Measurements from ENCODE around the gene DHRS7C.

Gene DHRS7C

DNA sequence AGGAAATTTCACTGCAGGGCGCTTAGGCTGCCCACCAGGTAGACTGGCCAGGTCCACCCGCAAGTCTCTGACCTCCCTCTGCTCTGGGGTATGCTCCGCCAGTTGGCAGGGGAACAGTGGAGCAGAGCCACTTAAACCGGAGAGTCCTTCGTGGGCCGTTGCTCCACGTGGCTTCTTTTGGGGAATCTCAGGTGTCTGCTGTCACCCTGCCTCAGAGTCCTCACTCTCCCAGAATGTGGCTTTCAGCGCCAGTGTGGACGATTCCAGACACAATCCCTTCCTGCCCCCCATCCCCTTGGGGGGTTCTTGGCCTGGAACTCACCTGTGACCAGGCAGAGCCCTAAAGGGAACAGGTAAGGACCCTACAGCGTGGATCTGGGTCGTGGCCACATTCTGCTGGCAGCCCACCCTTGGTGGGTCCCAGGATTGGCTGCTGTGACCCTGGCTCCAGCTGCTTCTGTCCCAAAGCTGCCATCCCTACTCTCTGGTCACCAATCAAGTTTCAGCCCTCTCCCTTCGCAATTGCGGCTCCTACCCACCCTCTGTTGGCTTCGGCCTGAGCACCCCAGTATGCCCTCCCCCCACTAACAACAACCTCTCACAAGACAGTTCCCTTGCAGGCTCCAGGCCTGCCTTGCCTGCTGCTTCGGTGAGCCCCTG lies 22.2 kb downstream of the DHRS7C start:
- Histone ChIP-seq H3K9me3 (ENCODE audit: control insufficient read depth, low read length) (no peaks in the 10 kb centered on the region), H3K4me3 (ENCODE audit: insufficient read depth, low read depth, low read length) (no peak overlapping the region), H3K36me3 (ENCODE audit: control insufficient read depth, insufficient read depth, low read length) (no peaks in the 10 kb centered on the region), H3K27me3 (ENCODE audit: control insufficient read depth, insufficient read depth, low read length, poor library complexity, severe bottlenecking) (no peaks in the 10 kb centered on the region), H3K4me1 (ENCODE audit: control insufficient read depth, insufficient read depth, low read length) (no peaks in the 10 kb centered on the region), H3K27ac (ENCODE audit: insufficient read depth, low read depth, low read length, poor library complexity, severe bottlenecking) (no peak overlapping the region)
- 88 to 92% methylated on average over 15 of the region's 15 CpGs for WGBS, 2 experiments

DNA sequence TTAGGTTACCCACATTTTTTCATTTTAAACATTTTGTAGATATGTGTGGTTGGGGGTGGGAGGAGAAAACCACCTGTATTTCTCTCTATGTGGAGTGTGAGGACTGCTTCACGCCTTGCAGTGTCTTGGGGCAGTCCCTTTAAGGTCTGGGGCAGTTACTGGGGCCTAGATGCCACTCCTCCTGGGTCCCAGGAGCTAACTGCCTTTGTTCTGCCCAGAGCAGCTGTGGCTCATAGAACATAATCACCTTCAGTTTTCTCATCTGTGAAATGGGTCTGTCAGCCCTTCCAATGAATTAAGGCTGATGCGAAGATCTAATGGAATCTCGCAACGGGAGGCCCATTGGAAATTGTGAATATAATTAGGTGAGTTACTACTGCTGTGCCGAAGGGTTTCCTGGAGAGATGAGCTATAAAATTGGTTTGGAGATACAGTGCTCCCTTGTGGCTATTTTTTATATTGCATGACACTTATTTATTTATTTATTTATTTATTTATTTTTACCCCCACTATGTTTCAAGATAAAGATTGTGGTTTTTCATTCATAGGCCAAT lies 22.9 kb downstream of the DHRS7C start:
- 49 to 55% methylated on average over 5 of the region's 5 CpGs for WGBS, 2 experiments
- Histone ChIP-seq H3K4me1 (ENCODE audit: control insufficient read depth, insufficient read depth, low read length) (no peaks in the 10 kb centered on the region), H3K27me3 (ENCODE audit: control insufficient read depth, insufficient read depth, low read length, poor library complexity, severe bottlenecking) (no peaks in the 10 kb centered on the region), H3K4me3 (ENCODE audit: insufficient read depth, low read depth, low read length) (no peak overlapping the region), H3K36me3 (ENCODE audit: control insufficient read depth, insufficient read depth, low read length) (no peaks in the 10 kb centered on the region), H3K27ac (ENCODE audit: insufficient read depth, low read depth, low read length, poor library complexity, severe bottlenecking) (no peak overlapping the region), H3K9me3 (ENCODE audit: control insufficient read depth, low read length) (no peaks in the 10 kb centered on the region)

DNA sequence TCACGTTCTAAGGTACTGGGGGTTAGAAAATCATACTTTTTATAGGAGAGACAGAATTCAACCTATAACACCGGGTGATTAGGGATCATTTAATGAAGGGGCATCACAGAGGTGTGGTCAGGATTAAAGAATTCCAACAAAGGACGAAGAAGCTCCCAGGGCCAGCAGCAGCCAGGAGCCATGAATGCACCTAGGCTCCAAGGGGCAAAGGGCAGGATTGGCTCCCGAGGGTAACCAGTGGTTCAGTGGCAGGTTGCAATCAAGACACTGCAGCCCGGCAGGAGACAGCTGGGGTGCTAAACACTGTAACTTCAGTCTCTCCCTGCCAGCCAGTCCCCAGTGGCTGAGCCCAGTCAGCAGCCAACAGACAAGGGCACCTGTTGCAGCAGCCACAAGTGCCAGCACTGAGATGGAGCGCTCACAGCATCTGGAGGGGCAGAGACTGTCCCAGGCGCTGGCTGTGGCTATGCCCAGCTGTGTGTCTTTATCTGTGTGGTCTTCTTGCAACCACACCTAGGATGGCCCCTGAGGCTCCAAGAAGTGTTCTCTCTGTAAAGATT lies 23.9 kb downstream of the DHRS7C start:
- WGBS, 2 experiments, result 93 to 94% methylated on average over 7 of the region's 7 CpGs
- H3K36me3 ChIP-seq (ENCODE audit: control insufficient read depth, insufficient read depth, low read length), result no peaks in the 10 kb centered on the region
- H3K9me3 ChIP-seq (ENCODE audit: control insufficient read depth, low read length), result no peaks in the 10 kb centered on the region
- H3K27me3 ChIP-seq (ENCODE audit: control insufficient read depth, insufficient read depth, low read length, poor library complexity, severe bottlenecking), result no peaks in the 10 kb centered on the region
- no peaks in the 10 kb centered on the region for H3K4me1 ChIP-seq (ENCODE audit: control insufficient read depth, insufficient read depth, low read length)
- H3K27ac ChIP-seq (ENCODE audit: insufficient read depth, low read depth, low read length, poor library complexity, severe bottlenecking), result no peak overlapping the region
- H3K4me3 ChIP-seq (ENCODE audit: insufficient read depth, low read depth, low read length), result no peak overlapping the region

DNA sequence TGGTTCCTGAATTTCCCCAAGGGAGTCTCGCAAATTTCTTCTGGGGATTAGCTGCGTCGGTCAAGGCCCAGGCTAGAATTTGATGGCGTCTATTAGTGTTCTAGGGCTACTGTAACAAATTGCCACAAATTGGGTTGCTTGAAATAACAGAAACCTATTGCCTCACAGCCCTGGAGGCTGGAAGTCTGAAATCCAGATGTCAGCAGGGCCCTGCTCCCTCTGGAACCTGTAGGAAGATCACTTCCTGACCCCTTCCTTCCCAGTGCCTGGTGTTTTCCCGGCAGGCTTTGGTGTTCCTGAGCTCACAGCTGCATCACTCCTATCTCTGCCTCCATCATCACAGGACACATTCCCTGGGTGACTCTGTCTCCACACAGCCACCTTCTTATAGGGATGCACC lies 24.4 kb downstream of the DHRS7C start:
- 84 to 86% methylated on average over 5 of the region's 5 CpGs for WGBS, 2 experiments
- no peaks in the 10 kb centered on the region for H3K27me3 ChIP-seq (ENCODE audit: control insufficient read depth, insufficient read depth, low read length, poor library complexity, severe bottlenecking)
- H3K9me3 ChIP-seq (ENCODE audit: control insufficient read depth, low read length), result no peaks in the 10 kb centered on the region
- H3K4me1 ChIP-seq (ENCODE audit: control insufficient read depth, insufficient read depth, low read length), result no peaks in the 10 kb centered on the region
- no peak overlapping the region for H3K4me3 ChIP-seq (ENCODE audit: insufficient read depth, low read depth, low read length)
- H3K36me3 ChIP-seq (ENCODE audit: control insufficient read depth, insufficient read depth, low read length), result no peaks in the 10 kb centered on the region
- H3K27ac ChIP-seq (ENCODE audit: insufficient read depth, low read depth, low read length, poor library complexity, severe bottlenecking), result no peak overlapping the region

DNA sequence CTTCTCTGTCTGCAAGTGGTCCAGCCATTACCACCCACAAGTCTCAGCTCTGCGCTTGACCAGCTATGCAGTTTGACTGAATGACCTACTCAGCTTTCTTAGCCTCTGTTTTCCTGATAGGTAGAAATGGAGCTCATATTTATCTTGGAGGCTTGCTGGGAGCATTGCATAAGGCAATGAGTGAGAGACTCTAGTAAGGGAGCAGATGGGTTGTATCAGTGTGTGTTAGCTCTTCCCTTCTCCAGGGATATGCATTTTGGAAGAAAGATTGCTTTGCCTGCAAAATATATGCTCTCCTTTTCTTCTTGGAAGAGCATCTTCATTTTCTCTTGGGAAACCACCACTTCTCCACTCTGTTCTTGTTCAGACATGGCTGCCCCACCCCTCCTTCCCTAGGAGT lies 26.1 kb downstream of the DHRS7C start:
- H3K9me3 ChIP-seq (ENCODE audit: control insufficient read depth, low read length), result no peaks in the 10 kb centered on the region
- H3K4me1 ChIP-seq (ENCODE audit: control insufficient read depth, insufficient read depth, low read length), result no peaks in the 10 kb centered on the region
- no peaks in the 10 kb centered on the region for H3K36me3 ChIP-seq (ENCODE audit: control insufficient read depth, insufficient read depth, low read length)
- WGBS, 2 experiments, result 90 to 92% methylated on average over 1 of the region's 1 CpG
- H3K4me3 ChIP-seq (ENCODE audit: insufficient read depth, low read depth, low read length), result no peak overlapping the region
- H3K27me3 ChIP-seq (ENCODE audit: control insufficient read depth, insufficient read depth, low read length, poor library complexity, severe bottlenecking), result no peaks in the 10 kb centered on the region
- H3K27ac ChIP-seq (ENCODE audit: insufficient read depth, low read depth, low read length, poor library complexity, severe bottlenecking), result no peak overlapping the region

DNA sequence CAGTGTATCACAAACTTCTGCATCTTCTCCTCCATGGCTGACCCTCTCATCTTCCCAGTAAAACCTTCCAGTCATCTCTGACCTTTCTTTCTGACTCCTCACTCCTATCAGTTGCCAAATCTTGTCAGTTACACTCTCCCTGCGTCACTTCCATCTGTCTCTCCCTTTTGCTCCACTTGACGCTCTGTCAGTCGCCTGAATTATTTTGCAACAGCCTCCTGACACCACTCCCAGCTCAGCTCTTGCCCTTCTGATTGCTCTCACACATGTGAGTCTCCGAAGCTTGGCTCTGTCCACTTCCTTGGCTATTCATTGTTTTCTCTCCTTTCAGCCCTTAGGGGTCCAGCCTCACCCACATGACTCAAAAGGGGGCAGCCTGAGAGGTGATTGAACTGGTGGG lies 27.7 kb downstream of the DHRS7C start:
- Histone ChIP-seq H3K4me1 (ENCODE audit: control insufficient read depth, insufficient read depth, low read length) (no peaks in the 10 kb centered on the region), H3K36me3 (ENCODE audit: control insufficient read depth, insufficient read depth, low read length) (no peaks in the 10 kb centered on the region), H3K27ac (ENCODE audit: insufficient read depth, low read depth, low read length, poor library complexity, severe bottlenecking) (no peak overlapping the region), H3K9me3 (ENCODE audit: control insufficient read depth, low read length) (no peaks in the 10 kb centered on the region), H3K27me3 (ENCODE audit: control insufficient read depth, insufficient read depth, low read length, poor library complexity, severe bottlenecking) (no peaks in the 10 kb centered on the region), H3K4me3 (ENCODE audit: insufficient read depth, low read depth, low read length) (no peak overlapping the region)
- WGBS, 2 experiments, result 70 to 81% methylated on average over 4 of the region's 4 CpGs

DNA sequence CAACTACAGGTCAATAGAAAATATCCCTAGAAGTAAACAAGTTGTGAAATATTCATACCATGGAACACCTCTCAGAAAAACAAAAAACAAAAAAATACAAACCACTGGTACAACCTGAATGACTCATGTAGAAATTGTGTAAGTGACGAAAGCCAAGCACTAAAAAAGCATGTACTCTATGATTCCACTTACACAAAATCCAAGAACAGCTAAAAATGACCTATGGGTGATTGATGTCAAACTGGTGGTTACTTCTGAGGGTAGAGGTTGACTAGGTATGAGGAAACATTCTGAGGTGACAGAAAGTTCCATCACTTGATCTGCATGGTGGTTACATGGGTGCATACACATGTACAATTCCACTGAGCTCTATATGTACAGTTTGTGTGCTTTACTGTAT lies 31.1 kb downstream of the DHRS7C start:
- no peaks in the 10 kb centered on the region for H3K4me1 ChIP-seq (ENCODE audit: control insufficient read depth, insufficient read depth, low read length)
- H3K36me3 ChIP-seq (ENCODE audit: control insufficient read depth, insufficient read depth, low read length), result no peaks in the 10 kb centered on the region
- no peaks in the 10 kb centered on the region for H3K9me3 ChIP-seq (ENCODE audit: control insufficient read depth, low read length)
- no peaks in the 10 kb centered on the region for H3K27me3 ChIP-seq (ENCODE audit: control insufficient read depth, insufficient read depth, low read length, poor library complexity, severe bottlenecking)
- no peak overlapping the region for H3K4me3 ChIP-seq (ENCODE audit: insufficient read depth, low read depth, low read length)
- WGBS, 2 experiments, result 100% methylated on average over 1 of the region's 1 CpG; no CpG with 5 or more reads in 1 of the 2 experiments
- H3K27ac ChIP-seq (ENCODE audit: insufficient read depth, low read depth, low read length, poor library complexity, severe bottlenecking), result no peak overlapping the region

DNA sequence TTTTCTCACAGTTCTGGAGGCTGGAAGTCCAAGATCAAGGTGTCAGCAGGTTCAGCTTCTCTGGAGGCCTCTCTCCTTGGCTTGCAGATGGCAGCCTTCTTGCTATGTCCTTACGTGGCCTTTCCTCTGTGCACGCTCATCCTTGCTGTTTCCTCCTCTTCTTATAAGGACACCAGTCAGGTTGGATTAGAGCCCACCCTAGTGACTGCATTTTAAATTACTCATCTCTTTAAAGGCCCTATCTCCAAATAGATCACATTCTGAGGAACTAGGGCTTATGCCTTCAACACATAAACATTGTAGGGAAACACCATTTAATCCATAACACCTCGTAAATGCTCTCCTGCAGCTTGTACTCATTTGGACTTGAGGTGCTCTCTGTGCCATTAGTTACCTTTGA lies 36.3 kb downstream of the DHRS7C start:
- no peak overlapping the region for H3K27ac ChIP-seq (ENCODE audit: insufficient read depth, low read depth, low read length, poor library complexity, severe bottlenecking)
- WGBS, 2 experiments, result 81 to 86% methylated on average over 3 of the region's 3 CpGs
- no peaks in the 10 kb centered on the region for H3K27me3 ChIP-seq (ENCODE audit: control insufficient read depth, insufficient read depth, low read length, poor library complexity, severe bottlenecking)
- no peaks in the 10 kb centered on the region for H3K9me3 ChIP-seq (ENCODE audit: control insufficient read depth, low read length)
- H3K36me3 ChIP-seq (ENCODE audit: control insufficient read depth, insufficient read depth, low read length), result no peaks in the 10 kb centered on the region
- no peak overlapping the region for H3K4me3 ChIP-seq (ENCODE audit: insufficient read depth, low read depth, low read length)
- H3K4me1 ChIP-seq (ENCODE audit: control insufficient read depth, insufficient read depth, low read length), result no peaks in the 10 kb centered on the region

DNA sequence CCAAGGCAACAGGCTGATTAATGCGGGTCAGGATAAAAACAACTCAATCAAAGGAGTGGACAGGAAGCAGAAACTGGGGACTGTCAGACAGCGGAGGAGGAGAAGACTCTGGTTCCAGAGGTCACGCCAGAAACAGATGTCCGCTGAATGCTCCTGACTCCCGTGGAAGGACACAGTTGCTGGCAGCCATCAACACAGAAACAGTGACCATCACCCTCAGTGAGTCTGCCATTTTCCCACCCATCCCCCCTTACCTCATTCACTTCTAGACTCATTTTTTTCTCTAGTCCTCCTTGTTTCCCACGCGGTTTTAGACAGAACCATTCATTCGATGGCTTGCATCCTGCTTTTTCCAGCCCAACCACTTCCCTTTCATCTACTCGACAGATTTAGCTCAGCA lies 40.9 kb downstream of the DHRS7C start:
- H3K27me3 ChIP-seq (ENCODE audit: control insufficient read depth, insufficient read depth, low read length, poor library complexity, severe bottlenecking), result no peaks in the 10 kb centered on the region
- no peak overlapping the region for H3K4me3 ChIP-seq (ENCODE audit: insufficient read depth, low read depth, low read length)
- H3K27ac ChIP-seq (ENCODE audit: insufficient read depth, low read depth, low read length, poor library complexity, severe bottlenecking), result no peak overlapping the region
- no peaks in the 10 kb centered on the region for H3K9me3 ChIP-seq (ENCODE audit: control insufficient read depth, low read length)
- H3K36me3 ChIP-seq (ENCODE audit: control insufficient read depth, insufficient read depth, low read length), result no peaks in the 10 kb centered on the region
- WGBS, 2 experiments, result 90 to 93% methylated on average over 9 of the region's 9 CpGs
- H3K4me1 ChIP-seq (ENCODE audit: control insufficient read depth, insufficient read depth, low read length), result no peaks in the 10 kb centered on the region

DNA sequence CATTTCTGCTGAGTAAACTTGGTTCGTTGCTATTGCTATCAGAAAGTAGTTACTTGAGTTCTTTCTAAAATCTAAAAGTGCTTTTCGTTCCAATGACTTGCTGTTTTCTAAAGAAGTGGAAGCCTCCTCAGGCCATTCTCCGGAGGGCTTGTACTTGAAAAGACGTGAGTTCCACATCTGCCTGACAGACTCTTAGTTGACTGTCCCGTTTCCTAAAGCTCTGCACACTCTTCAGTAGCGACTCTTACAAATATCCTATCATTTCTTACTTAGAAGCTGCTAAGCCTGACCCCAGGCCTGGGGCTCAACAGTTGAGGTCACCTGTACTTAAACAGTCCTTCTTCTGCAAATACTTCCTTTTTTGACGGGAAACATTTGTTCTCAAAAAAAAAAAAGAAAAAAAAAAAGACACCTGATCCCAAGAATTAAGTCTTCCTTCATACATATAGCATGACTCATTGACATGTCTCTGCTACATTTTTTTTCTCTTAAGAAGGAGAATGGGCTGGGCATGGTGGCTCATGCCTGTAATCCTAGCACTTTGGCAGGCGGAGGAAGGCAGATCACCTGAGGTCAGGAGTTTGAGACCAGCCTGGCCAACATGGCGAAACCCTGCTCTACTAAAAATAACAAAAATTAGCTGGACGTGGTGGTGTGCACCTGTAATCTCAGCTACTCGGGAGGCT lies 61.5 kb downstream of the DHRS7C start:
- H3K4me3 ChIP-seq (ENCODE audit: insufficient read depth, low read depth, low read length), result no peak overlapping the region
- peaks cover 9% of the 10 kb centered on the region for H3K4me1 ChIP-seq (ENCODE audit: control insufficient read depth, insufficient read depth, low read length)
- H3K27ac ChIP-seq (ENCODE audit: insufficient read depth, low read depth, low read length, poor library complexity, severe bottlenecking), result no peak overlapping the region
- no peaks in the 10 kb centered on the region for H3K36me3 ChIP-seq (ENCODE audit: control insufficient read depth, insufficient read depth, low read length)
- no peaks in the 10 kb centered on the region for H3K27me3 ChIP-seq (ENCODE audit: control insufficient read depth, insufficient read depth, low read length, poor library complexity, severe bottlenecking)
- no peaks in the 10 kb centered on the region for H3K9me3 ChIP-seq (ENCODE audit: control insufficient read depth, low read length)
- WGBS, 2 experiments, result 87 to 91% methylated on average over 11 of the region's 11 CpGs
